ENCODE results near the gene INTS3. TPM values are rescaled to one million over a fixed set of nuclear protein-coding genes. Genes with fewer than 3 reads are reported as not detected.

INTS3 gene
- total and polyA plus RNA-seq, 2 of the 8 experiments (the other 6 are each of a cell fraction or from before 2014, with no cell fraction given) = 66.8 to 93.2 TPM

- no peak overlapping the region for H2AFZ ChIP-seq (ENCODE audit: low read length)
- H2BK12ac ChIP-seq (ENCODE audit: low read depth, low read length) = no peak overlapping the region
- peaks cover 0 to 14% (median 3%) of the 10 kb centered on the region in 4 experiments; a peak in 6 of 7 replicates for H3K4me1 ChIP-seq (replicated peaks in 1 of 4; ENCODE audit: control insufficient read depth in 3 of 4, insufficient read depth in 4 of 4, low read length in 3 of 4)
- WGBS, 2 experiments (ENCODE audit: extremely low coverage in 1 of 2, insufficient coverage in 1 of 2, insufficient read length in 1 of 2, insufficient replicate concordance in 2 of 2, low coverage in 1 of 2, low lambda C conversion rate in 2 of 2, missing lambda C conversion rate in 1 of 2) = 75% methylated on average over 5 of the region's 5 CpGs; no CpG with 5 or more reads in 1 of the 2 experiments
- H3K27ac ChIP-seq (ENCODE audit: low read depth, low read length) = no peak overlapping the region
- H3K18ac ChIP-seq (ENCODE audit: extremely low read depth, low read length) = no peak overlapping the region
- H4K20me1 ChIP-seq (replicated peaks in 1 of 2; ENCODE audit: control insufficient read depth in 1 of 2, insufficient read depth in 2 of 2, low read length in 2 of 2) = no peaks in the 10 kb centered on the region
- peaks cover 0 to 12% (median 2%) of the 10 kb centered on the region in 4 experiments; a peak in 2 of 8 replicates for H3K36me3 ChIP-seq (ENCODE audit: control insufficient read depth in 2 of 4, insufficient read depth in 4 of 4, low read length in 3 of 4)
- no peak overlapping the region for H4K5ac ChIP-seq (ENCODE audit: insufficient read length, low read depth, low read length)
- H3K9ac ChIP-seq (replicated peaks in 1 of 4; ENCODE audit: extremely low read depth in 1 of 4, low read depth in 3 of 4, low read length in 3 of 4) = no peak overlapping the region
- H3K27me3 ChIP-seq (replicated peaks in 1 of 4; ENCODE audit: control insufficient read depth in 3 of 4, extremely low read depth in 1 of 4, insufficient read depth in 3 of 4, low read length in 3 of 4) = no peaks in the 10 kb centered on the region
- no peak overlapping the region for H2BK20ac ChIP-seq (ENCODE audit: low read length)
- H4K8ac ChIP-seq (ENCODE audit: extremely low read depth, insufficient read depth, low read length) = no peak overlapping the region
- no peak overlapping the region for H2BK120ac ChIP-seq (replicated peaks; ENCODE audit: low read depth, low read length)
- H2BK5ac ChIP-seq (ENCODE audit: low read depth, low read length) = no peak overlapping the region
- peaks cover 9% of the 10 kb centered on the region for H3K23me2 ChIP-seq (ENCODE audit: low read depth, low read length)
- FAIRE-seq = no peak
- H3K79me2 ChIP-seq (ENCODE audit: control insufficient read depth in 1 of 2, insufficient read depth in 2 of 2, low read length in 2 of 2) = peaks cover 0 to 39% of the 10 kb centered on the region in 2 experiments; a peak in 2 of 4 replicates
- no peaks in the 10 kb centered on the region for H3K9me3 ChIP-seq (ENCODE audit: insufficient read depth in 2 of 2, low read depth in 1 of 2, low read length in 1 of 2)
- H3K4me2 ChIP-seq (ENCODE audit: insufficient read depth in 1 of 2, low read depth in 2 of 2, low read length in 2 of 2) = peak overlapping the region in 1 of 2 experiments; percentile 74; a peak in 1 of 4 replicates
- no peak overlapping the region for H3K4ac ChIP-seq (replicated peaks; ENCODE audit: insufficient read length, low read depth, low read length)
- no peak for DNase-seq (ENCODE audit: low read depth in 1 of 2, low spot score in 2 of 2)
- no peak overlapping the region for H4K91ac ChIP-seq (replicated peaks; ENCODE audit: insufficient read length, low read length)
- no peak overlapping the region for H2BK15ac ChIP-seq (ENCODE audit: low read length)
- H2AK5ac ChIP-seq (ENCODE audit: low read depth, low read length) = no peak overlapping the region
- ChIA-PET POLR2A (ENCODE audit: partially characterized antibody) (interaction anchor here (1.1 to 9.2 kb wide), 5 partner anchors 12 to 260 kb away, joined by 3 to 60 read pairs (median 5); partner anchors contain the start of genes NPR1 and RPS27), CTCF (ENCODE audit: partially characterized antibody) (interaction anchor here (1.3 to 2.5 kb wide), 7 partner anchors 12 to 67 kb away, joined by 3 to 12 read pairs (median 4); partner anchors contain the start of gene NPR1)
- no peak overlapping the region for H3K4me3 ChIP-seq (ENCODE audit: extremely low read depth in 1 of 4, insufficient read depth in 2 of 4, low read depth in 3 of 4, low read length in 4 of 4)
- peaks cover 2% of the 10 kb centered on the region for H3K79me1 ChIP-seq (ENCODE audit: low read depth, low read length)
- H3K23ac ChIP-seq (ENCODE audit: insufficient read length) = no peak overlapping the region
- H3K56ac ChIP-seq (replicated peaks; ENCODE audit: insufficient read length, low read depth, low read length) = no peak overlapping the region
- H3K14ac ChIP-seq (ENCODE audit: insufficient read length) = no peak overlapping the region
- TF ChIP-seq TEAD4 (IDR thresholded peaks at IDR 0.05; ENCODE audit: low read depth, low read length) (no peak), CTBP2 (IDR thresholded peaks at IDR 0.05; ENCODE audit: borderline replicate concordance, insufficient read depth, insufficient read length, low read length) (no peak), TAF1 (IDR thresholded peaks at IDR 0.05; ENCODE audit: low read depth, low read length) (no peak)
Observed at GRCh38 chr1:153730468-153730988, 2.7 kb downstream of the INTS3 start.

Data from H1 (cell line).